ENCODE data around the gene GORASP2. TPM values are rescaled to one million over a fixed set of nuclear protein-coding genes. Genes with fewer than 3 reads are reported as not detected.

Gene GORASP2
- total RNA-seq, 1 donor from 2014 or later: 30.3 TPM

- DNase-seq: no peak
These were observed 5.3 kb upstream of the GORASP2 start for GRCh38 chr2:170923799-170924198.

- no peak for DNase-seq
These were observed 4.1 kb upstream of the GORASP2 start for GRCh38 chr2:170924969-170925368.

- no peak for DNase-seq
These were observed 3.1 kb upstream of the GORASP2 start for GRCh38 chr2:170925923-170926322.

- no peak for DNase-seq
These were observed 2.2 kb upstream of the GORASP2 start for GRCh38 chr2:170926743-170927297.

- DNase-seq: peak; percentile 5
These were observed 823 bp upstream of the GORASP2 start for GRCh38 chr2:170928036-170928823.

- DNase-seq: peak; percentile 61
These were observed 615 bp downstream of the GORASP2 start for GRCh38 chr2:170929686-170930050.

GRCh38 chr2:170930131-170930990, 1.3 kb downstream of the GORASP2 start:
- peak; percentile 49 for DNase-seq

GRCh38 chr2:170930991-170931266, 1.9 kb downstream of the GORASP2 start:
- DNase-seq: peak; percentile 7

- DNase-seq: no peak
These were observed 3.1 kb downstream of the GORASP2 start for GRCh38 chr2:170932166-170932565.

- no peak for DNase-seq
These were observed 3.9 kb downstream of the GORASP2 start for GRCh38 chr2:170932948-170933347.

GRCh38 chr2:170937709-170938379, 8.8 kb downstream of the GORASP2 start:
- DNase-seq: no peak

- no peak for DNase-seq
These were observed 11.0 kb downstream of the GORASP2 start for GRCh38 chr2:170940066-170940465.

- DNase-seq: no peak
These were observed 13.6 kb downstream of the GORASP2 start for GRCh38 chr2:170942615-170943014.

GRCh38 chr2:170943041-170943440, 14.0 kb downstream of the GORASP2 start:
- no peak for DNase-seq

- no peak for DNase-seq
These were observed 14.5 kb downstream of the GORASP2 start for GRCh38 chr2:170943596-170943995.

GRCh38 chr2:170944545-170944944, 15.5 kb downstream of the GORASP2 start:
- no peak for DNase-seq

- DNase-seq: no peak
These were observed 20.4 kb downstream of the GORASP2 start for GRCh38 chr2:170949415-170949814.

GRCh38 chr2:170950221-170950761, 21.2 kb downstream of the GORASP2 start:
- DNase-seq: no peak

GRCh38 chr2:170953941-170954340, 24.9 kb downstream of the GORASP2 start:
- no peak for DNase-seq

- DNase-seq: no peak
These were observed 34.3 kb downstream of the GORASP2 start for GRCh38 chr2:170963386-170963785.

GRCh38 chr2:170965446-170966225, 36.6 kb downstream of the GORASP2 start:
- peak; percentile 12 for DNase-seq

Measured in dermis blood vessel endothelial cell (primary cell).